ENCODE measurements around the gene RPL3.

Gene RPL3

DNA sequence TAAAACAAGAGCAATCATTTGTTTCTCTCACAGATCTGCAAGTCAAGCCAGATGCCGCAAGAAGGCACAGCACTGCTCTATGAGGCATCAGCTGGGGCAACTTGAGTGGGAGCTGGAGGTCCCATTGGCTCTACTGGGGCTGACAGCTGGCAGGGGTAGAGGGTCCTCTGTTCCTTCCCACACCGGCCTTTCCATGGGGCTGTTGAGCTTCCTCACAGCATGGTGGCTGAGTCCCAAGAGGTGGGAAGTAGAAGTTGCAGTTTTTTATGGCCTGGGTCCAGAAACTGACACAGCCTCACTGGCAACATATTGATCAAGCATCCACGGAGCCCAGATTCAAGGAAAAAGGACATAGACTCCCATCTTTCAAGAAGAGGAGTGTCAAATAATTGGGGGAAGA, 34.4 kb downstream of the RPL3 start:
- Histone ChIP-seq H3K9me3 (ENCODE audit: low read length) (peaks cover 4% of the 10 kb centered on the region), H3K4me1 (ENCODE audit: insufficient read depth, low read length) (no peaks in the 10 kb centered on the region), H3K27ac (ENCODE audit: low read depth, low read length) (no peak overlapping the region), H3K4me3 (ENCODE audit: low read depth in 1 of 2, low read length in 2 of 2) (no peak overlapping the region), H3K36me3 (ENCODE audit: insufficient read depth, low read length) (no peaks in the 10 kb centered on the region), H3K9ac (ENCODE audit: low read length) (no peak overlapping the region), H3K27me3 (ENCODE audit: control insufficient read depth in 1 of 2, insufficient read depth in 2 of 2, low read length in 2 of 2) (no peaks in the 10 kb centered on the region)

DNA sequence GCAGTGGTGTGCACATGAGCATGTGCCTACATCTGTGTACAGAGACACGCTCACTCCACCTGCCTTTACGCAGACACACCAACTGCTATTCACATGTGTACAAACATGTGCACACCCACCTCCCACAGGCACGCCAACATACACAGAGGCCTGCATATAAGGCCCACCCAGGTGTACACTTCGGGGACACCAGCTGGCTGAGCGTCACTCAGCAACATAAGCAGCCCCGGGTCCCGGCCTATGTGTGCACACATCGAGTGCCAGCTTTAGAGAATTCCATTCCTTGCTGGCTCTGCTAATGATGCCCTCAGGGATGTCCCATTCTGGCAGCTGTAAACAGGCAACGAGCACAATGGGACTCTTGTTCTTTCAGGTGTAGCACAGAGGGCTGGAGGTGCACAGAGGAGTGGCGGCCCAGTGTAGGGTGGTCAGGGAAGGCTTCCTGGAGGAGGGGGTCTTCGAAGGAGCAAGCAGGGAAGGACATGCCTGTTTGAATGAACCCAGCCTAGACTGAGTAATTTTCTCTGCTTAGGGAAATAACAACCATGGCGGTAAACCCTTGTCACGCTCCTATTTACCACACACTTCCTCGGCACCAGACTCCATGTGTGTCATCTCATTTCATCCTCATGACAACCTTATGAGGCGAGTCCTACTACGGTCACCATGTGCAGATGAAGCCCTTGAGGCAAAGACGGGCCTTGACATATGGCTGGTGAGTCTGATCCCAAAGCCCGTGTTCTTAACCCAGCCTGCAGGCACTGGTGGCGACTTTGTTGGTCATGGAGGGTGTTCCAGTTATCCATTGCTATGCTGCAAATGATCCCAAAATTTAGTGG, 35.1 kb downstream of the RPL3 start:
- H3K4me1 ChIP-seq (ENCODE audit: insufficient read depth, low read length): no peaks in the 10 kb centered on the region
- no peak overlapping the region for H3K9ac ChIP-seq (ENCODE audit: low read length)
- H3K9me3 ChIP-seq (ENCODE audit: low read length): peaks cover 4% of the 10 kb centered on the region
- H3K36me3 ChIP-seq (ENCODE audit: insufficient read depth, low read length): no peaks in the 10 kb centered on the region
- no peak overlapping the region for H3K4me3 ChIP-seq (ENCODE audit: low read depth in 1 of 2, low read length in 2 of 2)
- H3K27ac ChIP-seq (ENCODE audit: low read depth, low read length): no peak overlapping the region
- no peaks in the 10 kb centered on the region for H3K27me3 ChIP-seq (ENCODE audit: control insufficient read depth in 1 of 2, insufficient read depth in 2 of 2, low read length in 2 of 2)

DNA sequence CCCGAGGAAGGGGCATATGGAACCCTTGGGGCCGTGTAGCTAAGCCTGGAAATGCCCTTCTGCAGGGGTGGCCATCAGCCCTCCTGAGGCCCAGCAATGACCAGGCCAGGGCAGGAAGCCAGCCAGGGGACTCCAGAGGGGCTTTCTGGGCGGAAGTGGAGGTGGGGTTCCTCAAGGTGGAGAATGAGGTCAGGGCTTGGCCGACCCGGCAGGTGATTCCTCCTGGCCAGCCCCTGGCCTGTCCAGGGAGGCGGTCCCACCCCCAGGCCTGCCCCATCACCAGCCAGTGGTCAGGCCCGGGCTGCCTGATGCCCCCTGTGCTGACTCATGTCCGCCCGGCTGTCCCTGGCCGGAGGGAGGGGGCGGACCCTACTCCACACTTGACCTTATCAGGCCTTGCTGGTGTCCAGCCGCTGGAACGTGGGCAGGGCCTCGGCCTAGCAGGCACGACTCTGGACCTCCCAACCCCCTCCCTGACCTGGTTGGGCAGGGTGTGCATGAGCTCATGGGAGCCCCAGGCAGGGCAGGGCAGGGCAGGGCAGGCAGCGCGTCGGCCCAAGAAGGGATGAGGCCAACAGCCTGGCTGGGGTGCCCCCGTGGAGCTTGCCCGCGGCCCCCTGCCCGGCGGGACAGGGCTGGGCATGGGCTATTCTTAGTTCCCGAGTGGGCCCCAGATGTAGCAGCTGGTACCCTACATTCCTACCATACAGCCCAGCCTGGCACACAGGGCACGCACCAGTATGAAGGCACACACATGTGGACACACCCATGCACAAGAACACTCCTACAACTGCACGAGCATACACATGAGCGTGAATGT, 35.9 kb downstream of the RPL3 start:
- H3K4me1 ChIP-seq (ENCODE audit: insufficient read depth, low read length): no peaks in the 10 kb centered on the region
- no peak overlapping the region for H3K9ac ChIP-seq (ENCODE audit: low read length)

DNA sequence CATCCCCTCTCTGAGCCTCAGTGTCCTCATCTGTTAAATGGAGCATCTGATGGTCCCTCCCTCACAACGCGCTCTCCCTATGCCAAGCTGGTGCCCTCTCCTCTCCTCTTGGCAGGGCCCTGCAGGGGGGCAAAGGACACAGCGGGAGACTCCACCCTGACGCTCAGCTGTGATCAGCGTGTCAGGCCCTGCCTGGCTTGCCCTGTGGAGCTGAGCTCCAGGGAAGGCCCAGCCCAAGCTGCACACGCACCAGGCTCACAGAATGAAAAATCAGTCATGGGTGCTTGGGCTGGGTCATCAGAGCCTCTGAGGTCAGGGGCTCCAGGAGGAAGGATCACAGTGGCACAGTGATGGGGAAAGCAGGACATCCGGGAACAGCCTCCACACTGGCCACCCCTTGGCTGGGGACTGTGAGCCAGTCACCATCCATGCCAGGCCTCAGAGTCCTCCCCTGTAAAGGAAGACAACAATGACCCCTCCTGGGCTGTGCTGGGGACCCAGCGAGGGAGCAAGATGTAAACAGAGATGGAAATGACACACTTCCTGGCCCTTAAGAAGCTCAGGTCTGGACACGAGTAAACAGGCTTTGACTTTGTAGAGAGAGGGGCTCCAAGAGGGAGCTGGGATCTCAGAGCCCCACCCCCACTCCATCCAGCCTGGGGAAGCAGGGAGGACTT, 36.6 kb downstream of the RPL3 start:
- Histone ChIP-seq H3K9ac (ENCODE audit: low read length) (no peak overlapping the region), H3K4me3 (ENCODE audit: low read depth in 1 of 2, low read length in 2 of 2) (no peak overlapping the region), H3K36me3 (ENCODE audit: insufficient read depth, low read length) (no peaks in the 10 kb centered on the region), H3K27ac (ENCODE audit: low read depth, low read length) (no peak overlapping the region), H3K4me1 (ENCODE audit: insufficient read depth, low read length) (no peaks in the 10 kb centered on the region), H3K27me3 (ENCODE audit: control insufficient read depth in 1 of 2, insufficient read depth in 2 of 2, low read length in 2 of 2) (no peaks in the 10 kb centered on the region), H3K9me3 (ENCODE audit: low read length) (peaks cover 4% of the 10 kb centered on the region)

More for the DNA sequence above, 35.9 kb downstream of the RPL3 start:
- Histone ChIP-seq H3K27ac (ENCODE audit: low read depth, low read length) (no peak overlapping the region), H3K4me3 (ENCODE audit: low read depth in 1 of 2, low read length in 2 of 2) (no peak overlapping the region), H3K9me3 (ENCODE audit: low read length) (peaks cover 4% of the 10 kb centered on the region), H3K27me3 (ENCODE audit: control insufficient read depth in 1 of 2, insufficient read depth in 2 of 2, low read length in 2 of 2) (no peaks in the 10 kb centered on the region), H3K36me3 (ENCODE audit: insufficient read depth, low read length) (no peaks in the 10 kb centered on the region)

DNA sequence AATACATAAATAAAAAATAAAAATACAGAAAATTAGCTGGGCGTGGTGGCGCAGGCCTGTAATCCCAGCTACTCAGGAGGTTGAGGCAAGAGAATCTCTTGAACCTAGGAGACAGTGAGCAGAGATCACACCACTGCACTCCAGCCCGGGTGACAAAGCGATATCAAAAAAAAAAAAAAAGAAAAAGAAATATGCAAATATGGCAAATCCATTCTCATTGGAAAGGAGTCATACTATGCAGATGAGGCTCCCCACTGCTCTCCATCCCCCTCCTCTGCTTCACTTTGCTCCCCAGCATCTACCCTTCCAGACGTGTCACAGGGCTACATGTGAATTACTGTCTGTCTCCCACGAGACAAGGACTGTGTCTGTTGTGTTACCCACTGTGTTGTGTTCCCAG, 38.3 kb downstream of the RPL3 start:
- Histone ChIP-seq H3K27ac (ENCODE audit: low read depth, low read length) (no peak overlapping the region), H3K4me3 (ENCODE audit: low read depth in 1 of 2, low read length in 2 of 2) (no peak overlapping the region), H3K4me1 (ENCODE audit: insufficient read depth, low read length) (no peaks in the 10 kb centered on the region), H3K9me3 (ENCODE audit: low read length) (peaks cover 4% of the 10 kb centered on the region), H3K36me3 (ENCODE audit: insufficient read depth, low read length) (no peaks in the 10 kb centered on the region), H3K27me3 (ENCODE audit: control insufficient read depth in 1 of 2, insufficient read depth in 2 of 2, low read length in 2 of 2) (no peaks in the 10 kb centered on the region), H3K9ac (ENCODE audit: low read length) (no peak overlapping the region)

DNA sequence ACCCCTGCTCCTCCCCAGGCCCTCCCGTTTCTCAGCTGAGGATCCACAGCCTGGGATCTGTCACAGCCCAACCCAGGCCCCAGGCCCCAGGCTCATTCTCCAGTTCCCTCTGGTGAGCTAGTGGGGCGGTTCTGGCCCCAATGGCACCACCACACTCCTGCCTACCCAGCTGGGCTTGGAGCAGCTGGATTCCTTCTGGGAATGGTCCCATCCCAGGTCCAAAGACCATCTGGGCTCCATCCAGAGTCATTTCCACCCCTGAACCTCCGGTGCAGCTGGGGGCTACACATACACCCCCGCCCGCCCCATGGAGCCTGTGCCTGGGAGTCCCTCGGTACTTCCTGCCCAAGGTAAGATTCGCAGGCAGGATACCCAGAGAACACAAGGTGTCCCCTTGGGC, 39.2 kb downstream of the RPL3 start:
- Histone ChIP-seq H3K9ac (ENCODE audit: low read length) (no peak overlapping the region), H3K4me1 (ENCODE audit: insufficient read depth, low read length) (no peaks in the 10 kb centered on the region), H3K27ac (ENCODE audit: low read depth, low read length) (no peak overlapping the region), H3K36me3 (ENCODE audit: insufficient read depth, low read length) (no peaks in the 10 kb centered on the region), H3K9me3 (ENCODE audit: low read length) (peaks cover 4% of the 10 kb centered on the region), H3K27me3 (ENCODE audit: control insufficient read depth in 1 of 2, insufficient read depth in 2 of 2, low read length in 2 of 2) (no peaks in the 10 kb centered on the region), H3K4me3 (ENCODE audit: low read depth in 1 of 2, low read length in 2 of 2) (no peak overlapping the region)

DNA sequence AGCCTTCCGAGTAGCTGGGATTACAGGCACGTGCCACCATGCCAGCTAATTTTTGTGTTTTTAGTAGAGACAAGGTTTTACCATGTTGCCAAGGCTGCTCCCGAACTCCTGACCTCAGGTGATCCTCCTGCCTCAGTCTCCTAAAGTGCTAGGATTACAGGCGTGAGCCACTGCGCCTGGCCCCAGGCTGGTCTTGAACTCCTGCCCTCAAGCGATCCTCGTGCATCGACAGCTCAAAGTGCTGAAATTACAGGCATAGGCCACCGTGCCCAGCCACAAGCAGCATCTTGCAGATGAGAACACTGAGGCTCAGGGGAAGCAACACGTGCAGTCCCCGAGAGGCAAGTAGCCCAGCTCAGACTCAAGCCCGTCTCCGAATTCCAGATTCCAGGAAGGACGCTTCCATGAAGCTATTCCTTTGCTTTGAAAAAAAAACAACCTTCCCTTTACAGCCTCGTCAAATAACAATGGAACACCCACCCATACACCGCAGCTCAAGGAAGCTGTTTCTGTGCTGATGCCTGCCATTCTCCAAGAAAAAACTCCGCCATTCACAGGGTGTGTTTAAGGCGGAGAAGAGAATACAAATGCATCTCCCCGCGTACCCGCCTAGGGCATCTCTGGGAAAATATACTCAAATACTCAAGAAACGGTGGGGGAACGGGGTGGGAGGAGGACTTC, 40.1 kb downstream of the RPL3 start:
- no peaks in the 10 kb centered on the region for H3K27me3 ChIP-seq (ENCODE audit: control insufficient read depth in 1 of 2, insufficient read depth in 2 of 2, low read length in 2 of 2)
- H3K9ac ChIP-seq (ENCODE audit: low read length): no peak overlapping the region
- no peaks in the 10 kb centered on the region for H3K9me3 ChIP-seq (ENCODE audit: low read length)
- H3K4me1 ChIP-seq (ENCODE audit: insufficient read depth, low read length): no peaks in the 10 kb centered on the region
- no peak overlapping the region for H3K27ac ChIP-seq (ENCODE audit: low read depth, low read length)
- no peak overlapping the region for H3K4me3 ChIP-seq (ENCODE audit: low read depth in 1 of 2, low read length in 2 of 2)
- no peaks in the 10 kb centered on the region for H3K36me3 ChIP-seq (ENCODE audit: insufficient read depth, low read length)

DNA sequence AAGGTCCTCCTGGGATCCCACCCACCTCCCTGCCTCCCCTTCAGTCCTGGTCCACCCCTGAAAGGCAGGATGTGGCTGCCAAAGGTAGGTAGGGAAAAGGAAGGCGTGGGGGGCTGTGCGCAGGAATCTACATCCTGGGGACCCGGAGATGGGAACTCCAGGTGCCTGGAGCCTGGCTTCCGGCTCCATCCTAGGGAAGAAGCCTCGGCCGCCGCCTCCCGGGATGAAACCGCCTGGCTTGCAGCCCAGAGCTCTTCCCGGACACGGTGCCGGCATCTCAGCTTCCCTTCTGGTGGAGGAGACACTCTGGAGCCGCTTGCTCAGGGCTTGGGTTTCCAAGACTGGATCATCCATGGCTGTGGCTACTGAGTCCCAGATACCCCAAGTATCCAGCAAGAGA, 41.4 kb downstream of the RPL3 start:
- Histone ChIP-seq H3K27me3 (ENCODE audit: control insufficient read depth in 1 of 2, insufficient read depth in 2 of 2, low read length in 2 of 2) (no peaks in the 10 kb centered on the region), H3K9ac (ENCODE audit: low read length) (no peak overlapping the region), H3K9me3 (ENCODE audit: low read length) (no peaks in the 10 kb centered on the region), H3K36me3 (ENCODE audit: insufficient read depth, low read length) (no peaks in the 10 kb centered on the region), H3K4me3 (ENCODE audit: low read depth in 1 of 2, low read length in 2 of 2) (no peak overlapping the region), H3K4me1 (ENCODE audit: insufficient read depth, low read length) (no peaks in the 10 kb centered on the region), H3K27ac (ENCODE audit: low read depth, low read length) (no peak overlapping the region)

DNA sequence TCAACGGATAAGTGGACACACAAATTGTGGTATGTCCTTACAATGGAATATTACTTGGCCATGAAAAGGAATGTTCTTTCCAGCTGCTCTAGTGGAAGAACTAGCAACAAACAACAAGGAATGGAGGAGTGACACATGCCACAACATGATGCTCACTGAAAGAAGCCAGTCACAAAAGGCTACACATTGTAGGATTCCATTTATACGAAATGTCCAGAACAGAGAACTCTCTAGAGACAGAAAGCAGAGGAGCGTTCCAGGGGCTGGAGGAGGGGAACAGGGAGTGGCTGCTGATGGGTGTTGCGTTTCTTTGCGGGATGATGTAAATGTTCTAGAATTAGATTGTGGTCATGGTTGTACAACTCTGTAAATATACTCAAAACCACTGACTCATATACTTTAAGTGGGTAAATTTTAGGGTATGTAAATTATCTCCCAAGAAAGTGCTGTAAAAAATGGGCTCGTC, 42.2 kb downstream of the RPL3 start:
- no peak overlapping the region for H3K9ac ChIP-seq (ENCODE audit: low read length)
- no peaks in the 10 kb centered on the region for H3K27me3 ChIP-seq (ENCODE audit: control insufficient read depth in 1 of 2, insufficient read depth in 2 of 2, low read length in 2 of 2)
- H3K4me1 ChIP-seq (ENCODE audit: insufficient read depth, low read length): no peaks in the 10 kb centered on the region
- no peaks in the 10 kb centered on the region for H3K36me3 ChIP-seq (ENCODE audit: insufficient read depth, low read length)
- no peak overlapping the region for H3K4me3 ChIP-seq (ENCODE audit: low read depth in 1 of 2, low read length in 2 of 2)
- H3K9me3 ChIP-seq (ENCODE audit: low read length): no peaks in the 10 kb centered on the region
- no peak overlapping the region for H3K27ac ChIP-seq (ENCODE audit: low read depth, low read length)

DNA sequence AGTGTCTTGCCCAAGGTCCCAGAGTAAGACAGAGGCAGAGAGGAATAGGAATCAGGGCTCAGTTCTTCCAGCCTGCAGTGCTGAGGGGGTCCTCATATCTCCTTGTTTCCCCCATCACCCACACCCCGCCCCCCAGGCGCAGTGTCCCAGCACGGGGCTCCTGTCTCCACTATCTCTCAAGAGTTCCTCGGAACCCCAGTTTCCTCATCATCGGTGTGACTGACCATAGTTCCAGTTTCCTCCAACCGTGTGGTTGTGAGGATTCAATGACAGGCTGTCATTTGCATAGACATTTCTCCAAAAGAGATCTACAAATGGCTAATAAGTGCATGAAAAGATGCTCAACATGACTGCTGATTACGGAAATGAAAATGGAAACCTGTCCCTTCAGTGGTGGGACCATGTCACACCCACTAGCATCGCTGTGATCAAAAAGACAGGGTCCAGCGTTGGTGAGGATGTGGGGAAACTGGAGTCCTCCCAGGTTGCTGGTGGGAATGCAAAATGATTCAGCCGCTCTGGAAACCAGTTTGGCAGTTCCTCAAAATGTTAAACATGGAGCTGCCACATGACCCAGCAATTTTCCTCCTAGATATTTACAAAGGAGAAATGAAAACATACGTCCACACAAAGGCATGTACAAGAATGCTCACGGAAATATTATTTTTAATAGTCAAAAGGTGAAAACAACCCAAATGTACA, 42.8 kb downstream of the RPL3 start:
- Histone ChIP-seq H3K9me3 (ENCODE audit: low read length) (no peaks in the 10 kb centered on the region), H3K9ac (ENCODE audit: low read length) (no peak overlapping the region), H3K27ac (ENCODE audit: low read depth, low read length) (no peak overlapping the region), H3K4me3 (ENCODE audit: low read depth in 1 of 2, low read length in 2 of 2) (no peak overlapping the region), H3K36me3 (ENCODE audit: insufficient read depth, low read length) (no peaks in the 10 kb centered on the region), H3K4me1 (ENCODE audit: insufficient read depth, low read length) (no peaks in the 10 kb centered on the region), H3K27me3 (ENCODE audit: control insufficient read depth in 1 of 2, insufficient read depth in 2 of 2, low read length in 2 of 2) (no peaks in the 10 kb centered on the region)

All from muscle layer of colon (tissue), 2 donors.